HepG2 (cell line): ENCODE data around the gene ZMIZ1. TPM values are rescaled to one million over a fixed set of nuclear protein-coding genes. Genes with fewer than 3 reads are reported as not detected.

ENCODE experiments used
- ATAC-seq: fragments of 200-7000 bp; cut with Tn5 transposase; 3 replicates; pipeline ENCODE4 v1.9.1; 2020; ENCODE audit warnings: mild to moderate bottlenecking, moderate library complexity
- BruUV-seq: library from RNA; stranded (reverse); fragments of 400-500 nt; replicated peaks from 2 replicates; lab custom pipeline; 2021; lab: Mats Ljungman, UMichigan
- CTCF ChIA-PET: fragments of 300-600 bp; formaldehyde crosslinking; extraction: SDS; loops from one replicate; lab custom pipeline; 2021; ENCODE audit warnings: low total read pairs, inconsistent platforms, low intra/inter-chr PET ratio; lab: Yijun Ruan, JAX
- POLR2A ChIA-PET: fragments of 350-600 bp; sonication (Branson Sonifier 250); formaldehyde crosslinking; loops from one replicate; lab custom pipeline; 2020; ENCODE audit warnings: antibody characterized with exemption, inconsistent platforms; lab: Yijun Ruan, JAX
- DNase-seq: peaks from one replicate; pipeline ENCODE4 v3.0.0-alpha.2; 2015; ENCODE audit warnings: low spot score
- FAIRE-seq: peaks from 3 replicates; lab custom pipeline; 2011; peaks lifted over from hg19 to GRCh38; lab: Jason Lieb, UNC
- H2AFZ ChIP-seq: one replicate; pipeline ENCODE4 v1.6.1; 2011; ENCODE audit warnings: low read length, inconsistent platforms
- H3K27ac ChIP-seq: fragments of 300-600 bp; 3 replicates; pipeline ENCODE4 v1.8.0; 2011; ENCODE audit warnings: mixed run types, mild to moderate bottlenecking, mixed read lengths, low read length, inconsistent platforms; ENCODE audit not compliant: insufficient read depth; ENCODE audit errors: extremely low read length
- H3K27me3 ChIP-seq, 2 experiments: fragments of 200-600 bp in 1 of 2; 2 replicates in 1 of 2; 3 replicates in 1 of 2; pipeline versions ENCODE4 v1.6.0 to v1.8.0; 2011; ENCODE audit warnings: low read length in 2 of 2, mild to moderate bottlenecking in 2 of 2, moderate library complexity in 2 of 2, inconsistent platforms in 1 of 2; ENCODE audit not compliant: insufficient read depth in 2 of 2, control insufficient read depth in 1 of 2
- H3K36me3 ChIP-seq, 2 experiments: fragments of 200-600 bp in 1 of 2; replicated peaks in 1 of 2; 2 replicates in 1 of 2; 3 replicates in 1 of 2; pipeline versions ENCODE4 v1.5.1 to v1.8.0; 2011; ENCODE audit warnings: low read length in 2 of 2, inconsistent platforms in 1 of 2; ENCODE audit not compliant: insufficient read depth in 2 of 2, control insufficient read depth in 1 of 2
- H3K4me1 ChIP-seq: 2 replicates; pipeline ENCODE4 v1.5.1; 2012; ENCODE audit warnings: low read length, inconsistent platforms; ENCODE audit not compliant: insufficient read depth
- H3K4me2 ChIP-seq: 2 replicates; pipeline ENCODE4 v1.6.0; 2011; ENCODE audit warnings: low read depth, low read length, inconsistent platforms
- H3K4me3 ChIP-seq, 3 experiments: fragments of 200-600 bp in 1 of 3; sonication (generic), shearing (Covaris generic) in 1 of 3; replicated peaks in 1 of 3; 2 replicates each; pipeline ENCODE4 v1.5.1; 2011 to 2016; ENCODE audit warnings: low read length in 3 of 3, inconsistent platforms in 2 of 3, low read depth in 2 of 3, mild to moderate bottlenecking in 2 of 3, control low read depth in 1 of 3, mixed read lengths in 1 of 3; ENCODE audit not compliant: insufficient read depth in 1 of 3
- H3K79me2 ChIP-seq: one replicate; pipeline ENCODE4 v1.6.1; 2011; ENCODE audit warnings: low read length, inconsistent platforms; ENCODE audit not compliant: insufficient read depth
- H3K9ac ChIP-seq: 2 replicates; pipeline ENCODE4 v1.6.0; 2011; ENCODE audit warnings: mild to moderate bottlenecking, low read depth, low read length, inconsistent platforms; ENCODE audit not compliant: insufficient read depth
- H3K9me3 ChIP-seq: 2 replicates; pipeline ENCODE4 v1.5.1; 2012; ENCODE audit warnings: mild to moderate bottlenecking, low read length
- H4K20me1 ChIP-seq: 2 replicates; pipeline ENCODE4 v1.6.0; 2011; ENCODE audit warnings: inconsistent platforms, mild to moderate bottlenecking, low read length, moderate library complexity; ENCODE audit not compliant: insufficient read depth
- CENPX ChIP-seq: sonication (generic); formaldehyde crosslinking; IDR thresholded peaks from 2 replicates; pipeline ENCODE4 v1.9.0; 2021; ENCODE audit warnings: mild to moderate bottlenecking, missing genetic modification reagents, moderate library complexity
- HNF4A ChIP-seq: sonication (generic); formaldehyde crosslinking; IDR thresholded peaks from 2 replicates; pipeline ENCODE4 v1.4.0; 2020; ENCODE audit warnings: missing genetic modification reagents
- JUNB ChIP-seq: sonication (generic); formaldehyde crosslinking; IDR thresholded peaks from 2 replicates; pipeline ENCODE4 v1.8.0; 2022; ENCODE audit warnings: missing genetic modification reagents, mild to moderate bottlenecking, borderline replicate concordance
- MEIS1 ChIP-seq: sonication (generic); formaldehyde crosslinking; IDR thresholded peaks from 2 replicates; pipeline ENCODE4 v1.9.0; 2021; ENCODE audit warnings: mild to moderate bottlenecking, missing genetic modification reagents, moderate library complexity, borderline replicate concordance
- ZBTB38 ChIP-seq: sonication (generic); formaldehyde crosslinking; IDR thresholded peaks from 2 replicates; pipeline ENCODE4 v1.5.1; 2020; ENCODE audit warnings: mild to moderate bottlenecking, missing genetic modification reagents
- ZEB1 ChIP-seq: IDR thresholded peaks from 2 replicates; pipeline ENCODE4 v1.6.1; 2012; ENCODE audit warnings: mild to moderate bottlenecking, low read depth, inconsistent platforms; ENCODE audit not compliant: insufficient replicate concordance
- ZNF138 ChIP-seq: sonication (generic); formaldehyde crosslinking; IDR thresholded peaks from 2 replicates; pipeline ENCODE4 v1.5.0; 2020; ENCODE audit warnings: mild to moderate bottlenecking, low read depth, missing genetic modification reagents
- ZNF747 ChIP-seq: sonication (generic); formaldehyde crosslinking; IDR thresholded peaks from 2 replicates; pipeline ENCODE4 v1.8.1; 2023; ENCODE audit warnings: missing genetic modification reagents, mild to moderate bottlenecking, borderline replicate concordance
- ZNF761 ChIP-seq: sonication (generic); formaldehyde crosslinking; conservative IDR thresholded peaks from 2 replicates; pipeline ENCODE4 v1.4.0; 2020; ENCODE audit warnings: mild to moderate bottlenecking, missing genetic modification reagents
- ZNF775 ChIP-seq: sonication (generic); formaldehyde crosslinking; IDR thresholded peaks from 2 replicates; pipeline ENCODE4 v1.4.0; 2020; ENCODE audit warnings: missing genetic modification reagents, mild to moderate bottlenecking, moderate library complexity, borderline replicate concordance
- ZSCAN25 ChIP-seq: sonication (generic); formaldehyde crosslinking; IDR thresholded peaks from 2 replicates; pipeline ENCODE4 v1.8.0; 2022; ENCODE audit warnings: mild to moderate bottlenecking, missing genetic modification reagents
- ZSCAN30 ChIP-seq: sonication (generic); formaldehyde crosslinking; IDR thresholded peaks from 2 replicates; pipeline ENCODE4 v1.5.0; 2020; ENCODE audit warnings: mild to moderate bottlenecking, missing genetic modification reagents
- WGBS: methylation state at CpG from one replicate; pipeline ENCODE4 v1.1.6; 2017; ENCODE audit warnings: low lambda C conversion rate; 5-methylcytosine and 5-hydroxymethylcytosine counted together
- in situ Hi-C: cut with HindIII; loops from 2 replicates; pipeline ENCODE4 v1.10.0; 2017; ENCODE audit warnings: low pct_unique_long_range_greater_than_20kb; ENCODE audit not compliant: extremely low pct_ligation_motif_present
- intact Hi-C: fragments of 100-400 bp; cut with micrococcal nuclease; formaldehyde crosslinking; loops from one replicate; pipeline ENCODE4 v1.10.0; 2022; ENCODE audit not compliant: unreplicated experiment
- polyA plus RNA-seq, 8 experiments: library from polyadenylated mRNA; depleted of rRNA in 3 of 8; stranded (reverse) in 7 of 8; unstranded in 1 of 8; fragments of >200 nt; fragmentation: Illumina TruSeq in 4 of 8; extraction: Trizol in 4 of 8; gene quantifications; 2 replicates each; pipeline versions ENCODE4 v1.2.1 to v1.2.3, GENCODE V29; 2011 to 2016; ENCODE audit warnings: low read depth in 4 of 8, missing spikeins in 1 of 8, mixed read lengths in 1 of 8; ENCODE audit not compliant: insufficient read depth in 1 of 8
- total RNA-seq, 5 experiments: library from RNA; depleted of rRNA; stranded (reverse); fragments of >200 nt; fragmentation: Illumina TruSeq; extraction: Trizol; gene quantifications; 2 replicates each; pipeline ENCODE4 v1.2.3, GENCODE V29; 2016; ENCODE audit warnings: low read depth in 1 of 5
- TF ChIP-seq, protein P1 (sequence below): sonication (generic); formaldehyde crosslinking; IDR thresholded peaks from 2 replicates; pipeline ENCODE4 v1.4.0; 2020; ENCODE audit warnings: missing genetic modification reagents
- TF ChIP-seq, protein P2 (sequence below): sonication (generic); formaldehyde crosslinking; IDR thresholded peaks from 2 replicates; pipeline ENCODE4 v1.4.0; 2020; ENCODE audit warnings: missing genetic modification reagents, borderline replicate concordance
- TF ChIP-seq, protein P3 (sequence below): sonication (generic); formaldehyde crosslinking; IDR thresholded peaks from 2 replicates; pipeline ENCODE4 v1.4.0; 2020; ENCODE audit warnings: missing genetic modification reagents, borderline replicate concordance
- TF ChIP-seq, protein P4 (sequence below): sonication (generic); formaldehyde crosslinking; IDR thresholded peaks from 2 replicates; pipeline ENCODE4 v1.9.0; 2021; ENCODE audit warnings: missing genetic modification reagents, borderline replicate concordance

ZMIZ1 gene
- total and polyA plus RNA-seq, 2 of the 13 experiments (the other 11 are each of a cell fraction or from before 2014, with no cell fraction given), result 5.3 to 10.2 TPM

DNA sequence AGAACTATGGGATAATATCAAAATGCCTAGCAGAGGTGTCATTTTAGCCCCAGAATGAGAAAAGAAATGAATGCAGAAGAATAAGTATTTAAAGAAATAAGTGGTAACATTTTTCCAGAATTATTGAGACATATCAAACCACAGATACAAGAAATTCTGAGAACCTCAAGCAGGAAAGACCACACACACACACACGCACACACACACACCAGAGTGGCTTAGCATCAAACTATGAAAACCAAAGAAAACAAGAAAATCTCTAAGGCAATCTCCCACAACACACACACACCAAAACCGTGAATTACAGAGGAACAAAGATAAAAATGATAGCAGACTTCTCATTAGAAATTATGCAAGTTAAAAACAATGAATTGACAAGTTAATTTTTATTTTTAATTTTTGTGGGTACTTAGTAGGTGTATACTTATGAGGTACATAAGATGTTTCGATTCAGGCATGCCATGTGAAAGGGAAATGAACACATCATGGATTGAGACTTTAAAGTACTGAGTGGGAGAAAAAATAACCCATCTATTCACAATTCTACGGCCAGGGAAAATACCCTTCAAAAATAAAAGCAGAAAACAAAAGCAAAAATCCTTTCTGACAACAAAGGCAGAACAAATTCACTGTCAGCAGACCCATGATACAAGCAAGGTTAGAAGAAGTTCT, 293.1 kb downstream of the ZMIZ1 start:
- H3K4me3 ChIP-seq, result no peak overlapping the region
- H3K4me1 ChIP-seq, result peaks cover 23% of the 10 kb centered on the region
- no peaks in the 10 kb centered on the region for H3K27me3 ChIP-seq
- BruUV-seq, result no TSS peak
- ATAC-seq (no peak), FAIRE-seq (no peak), DNase-seq (no peak)
- H3K9ac ChIP-seq, result no peak overlapping the region
- H3K27ac ChIP-seq, result no peak overlapping the region
- WGBS, result 87% methylated on average over 4 of the region's 4 CpGs
- H3K79me2 ChIP-seq, result no peaks in the 10 kb centered on the region
- intact Hi-C loops, result no loop called here
- no peak overlapping the region for H2AFZ ChIP-seq
- peaks cover 1 to 5% of the 10 kb centered on the region in 2 experiments; a peak in 1 of 5 replicates for H3K36me3 ChIP-seq
- H3K4me2 ChIP-seq, result no peak overlapping the region
- ChIA-PET CTCF (no interaction called here), POLR2A (interaction anchor here (1.7 kb wide), 1 partner anchor 14 kb away, joined by 4 read pairs; no protein-coding TSS in a partner anchor)
- no peaks in the 10 kb centered on the region; the same call in 1 of the 2 replicates for H4K20me1 ChIP-seq
- H3K9me3 ChIP-seq, result no peaks in the 10 kb centered on the region
- in situ Hi-C loops, result no loop called here
- no peak for TF ChIP-seq ZNF775 (CRISPR knock-in tag)
- TF ChIP-seq ZBTB38, result no peak
- TF ChIP-seq, protein P1, sequence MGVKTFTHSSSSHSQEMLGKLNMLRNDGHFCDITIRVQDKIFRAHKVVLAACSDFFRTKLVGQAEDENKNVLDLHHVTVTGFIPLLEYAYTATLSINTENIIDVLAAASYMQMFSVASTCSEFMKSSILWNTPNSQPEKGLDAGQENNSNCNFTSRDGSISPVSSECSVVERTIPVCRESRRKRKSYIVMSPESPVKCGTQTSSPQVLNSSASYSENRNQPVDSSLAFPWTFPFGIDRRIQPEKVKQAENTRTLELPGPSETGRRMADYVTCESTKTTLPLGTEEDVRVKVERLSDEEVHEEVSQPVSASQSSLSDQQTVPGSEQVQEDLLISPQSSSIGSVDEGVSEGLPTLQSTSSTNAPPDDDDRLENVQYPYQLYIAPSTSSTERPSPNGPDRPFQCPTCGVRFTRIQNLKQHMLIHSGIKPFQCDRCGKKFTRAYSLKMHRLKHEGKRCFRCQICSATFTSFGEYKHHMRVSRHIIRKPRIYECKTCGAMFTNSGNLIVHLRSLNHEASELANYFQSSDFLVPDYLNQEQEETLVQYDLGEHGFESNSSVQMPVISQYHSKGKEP (CRISPR knock-in tag), result no peak
- TF ChIP-seq HNF4A, result no peak
- TF ChIP-seq ZSCAN30, result no peak
- TF ChIP-seq, protein P2, sequence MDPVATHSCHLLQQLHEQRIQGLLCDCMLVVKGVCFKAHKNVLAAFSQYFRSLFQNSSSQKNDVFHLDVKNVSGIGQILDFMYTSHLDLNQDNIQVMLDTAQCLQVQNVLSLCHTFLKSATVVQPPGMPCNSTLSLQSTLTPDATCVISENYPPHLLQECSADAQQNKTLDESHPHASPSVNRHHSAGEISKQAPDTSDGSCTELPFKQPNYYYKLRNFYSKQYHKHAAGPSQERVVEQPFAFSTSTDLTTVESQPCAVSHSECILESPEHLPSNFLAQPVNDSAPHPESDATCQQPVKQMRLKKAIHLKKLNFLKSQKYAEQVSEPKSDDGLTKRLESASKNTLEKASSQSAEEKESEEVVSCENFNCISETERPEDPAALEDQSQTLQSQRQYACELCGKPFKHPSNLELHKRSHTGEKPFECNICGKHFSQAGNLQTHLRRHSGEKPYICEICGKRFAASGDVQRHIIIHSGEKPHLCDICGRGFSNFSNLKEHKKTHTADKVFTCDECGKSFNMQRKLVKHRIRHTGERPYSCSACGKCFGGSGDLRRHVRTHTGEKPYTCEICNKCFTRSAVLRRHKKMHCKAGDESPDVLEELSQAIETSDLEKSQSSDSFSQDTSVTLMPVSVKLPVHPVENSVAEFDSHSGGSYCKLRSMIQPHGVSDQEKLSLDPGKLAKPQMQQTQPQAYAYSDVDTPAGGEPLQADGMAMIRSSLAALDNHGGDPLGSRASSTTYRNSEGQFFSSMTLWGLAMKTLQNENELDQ, result no peak
- no peak for TF ChIP-seq ZNF761 (CRISPR knock-in tag)
- TF ChIP-seq, protein P3, sequence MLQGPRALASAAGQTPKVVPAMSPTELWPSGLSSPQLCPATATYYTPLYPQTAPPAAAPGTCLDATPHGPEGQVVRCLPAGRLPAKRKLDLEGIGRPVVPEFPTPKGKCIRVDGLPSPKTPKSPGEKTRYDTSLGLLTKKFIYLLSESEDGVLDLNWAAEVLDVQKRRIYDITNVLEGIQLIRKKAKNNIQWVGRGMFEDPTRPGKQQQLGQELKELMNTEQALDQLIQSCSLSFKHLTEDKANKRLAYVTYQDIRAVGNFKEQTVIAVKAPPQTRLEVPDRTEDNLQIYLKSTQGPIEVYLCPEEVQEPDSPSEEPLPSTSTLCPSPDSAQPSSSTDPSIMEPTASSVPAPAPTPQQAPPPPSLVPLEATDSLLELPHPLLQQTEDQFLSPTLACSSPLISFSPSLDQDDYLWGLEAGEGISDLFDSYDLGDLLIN, result no peak
- TF ChIP-seq, protein P4, sequence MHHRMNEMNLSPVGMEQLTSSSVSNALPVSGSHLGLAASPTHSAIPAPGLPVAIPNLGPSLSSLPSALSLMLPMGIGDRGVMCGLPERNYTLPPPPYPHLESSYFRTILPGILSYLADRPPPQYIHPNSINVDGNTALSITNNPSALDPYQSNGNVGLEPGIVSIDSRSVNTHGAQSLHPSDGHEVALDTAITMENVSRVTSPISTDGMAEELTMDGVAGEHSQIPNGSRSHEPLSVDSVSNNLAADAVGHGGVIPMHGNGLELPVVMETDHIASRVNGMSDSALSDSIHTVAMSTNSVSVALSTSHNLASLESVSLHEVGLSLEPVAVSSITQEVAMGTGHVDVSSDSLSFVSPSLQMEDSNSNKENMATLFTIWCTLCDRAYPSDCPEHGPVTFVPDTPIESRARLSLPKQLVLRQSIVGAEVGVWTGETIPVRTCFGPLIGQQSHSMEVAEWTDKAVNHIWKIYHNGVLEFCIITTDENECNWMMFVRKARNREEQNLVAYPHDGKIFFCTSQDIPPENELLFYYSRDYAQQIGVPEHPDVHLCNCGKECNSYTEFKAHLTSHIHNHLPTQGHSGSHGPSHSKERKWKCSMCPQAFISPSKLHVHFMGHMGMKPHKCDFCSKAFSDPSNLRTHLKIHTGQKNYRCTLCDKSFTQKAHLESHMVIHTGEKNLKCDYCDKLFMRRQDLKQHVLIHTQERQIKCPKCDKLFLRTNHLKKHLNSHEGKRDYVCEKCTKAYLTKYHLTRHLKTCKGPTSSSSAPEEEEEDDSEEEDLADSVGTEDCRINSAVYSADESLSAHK (CRISPR knock-in tag), result no peak
- TF ChIP-seq ZNF138 (CRISPR knock-in tag), result no peak
- no peak for TF ChIP-seq ZEB1
- no peak for TF ChIP-seq MEIS1
- TF ChIP-seq ZSCAN25 (CRISPR knock-in tag), result no peak
- TF ChIP-seq ZNF747 (CRISPR knock-in tag), result no peak
- TF ChIP-seq CENPX (CRISPR knock-in tag), result no peak
- TF ChIP-seq JUNB, result no peak
